Gastroesophageal sphincter (tissue), 3 donors: Measurements from ENCODE around the gene VGLL1.

Source experiments
- CTCF ChIP-seq, 4 experiments: fragments of 200-600 bp in 2 of 4; fragments of 450-650 bp in 2 of 4; sonication (generic) in 1 of 4; IDR thresholded peaks; one replicate each; pipeline ENCODE4 v1.5.1; 2017 to 2019; ENCODE audit warnings: antibody characterized with exemption in 4 of 4, mild to moderate bottlenecking in 2 of 4, moderate library complexity in 2 of 4
- EP300 ChIP-seq: sonication (generic); formaldehyde crosslinking; IDR thresholded peaks from one replicate; pipeline ENCODE4 v1.6.1; 2017; ENCODE audit warnings: antibody characterized with exemption, mild to moderate bottlenecking

GRCh38 chrX:136487647-136488046 lies 44.4 kb upstream of the VGLL1 start, which contains the start of gene BRS3:
- TF ChIP-seq CTCF (IDR thresholded peaks at IDR 0.05) (no peak), EP300 (no peak)
